Right lobe of liver (tissue), 4 donors: ENCODE results near the gene MMD2.

Source experiments
- CTCF ChIP-seq, 4 donors: fragments of 200-600 bp in 3 of 4; fragments of 450-650 bp in 1 of 4; IDR thresholded peaks; one replicate each; pipeline versions ENCODE4 v1.5.1 to v1.8.0; 2016 to 2022; ENCODE audit warnings: antibody characterized with exemption in 4 of 4, mild to moderate bottlenecking in 2 of 4
- POLR2A ChIP-seq: fragments of 450-650 bp; IDR thresholded peaks from one replicate; pipeline ENCODE4 v1.6.1; 2017; ENCODE audit warnings: antibody characterized with exemption, mild to moderate bottlenecking
- donor health status: DM: no; HTN: no; CAD: no.
- donor health status: DM: no; HTN: no; CAD: no.
- donor health status: DM: no; HTN: yes; CAD: no.

GRCh38 chr7:4911111-4911828 is 47.7 kb downstream of the MMD2 start:
- TF ChIP-seq CTCF (IDR thresholded peaks at IDR 0.05) (no peak), POLR2A (no peak)
